Stimulated activated CD4-positive, alpha-beta T cell treated with anti-CD3 and anti-CD28 coated beads, Interleukin-12 subunit alpha, Interleukin-12 subunit beta, amount 100 ng/mL, for 24 hours (primary cell): ENCODE measurements around the gene ARMS2.

Experiments used
- DNase-seq, 2 experiments: peaks; one replicate each; pipeline ENCODE4 v3.0.0-alpha.2; 2020; ENCODE audit warnings: low read depth in 2 of 2

Gene ARMS2

DNA sequence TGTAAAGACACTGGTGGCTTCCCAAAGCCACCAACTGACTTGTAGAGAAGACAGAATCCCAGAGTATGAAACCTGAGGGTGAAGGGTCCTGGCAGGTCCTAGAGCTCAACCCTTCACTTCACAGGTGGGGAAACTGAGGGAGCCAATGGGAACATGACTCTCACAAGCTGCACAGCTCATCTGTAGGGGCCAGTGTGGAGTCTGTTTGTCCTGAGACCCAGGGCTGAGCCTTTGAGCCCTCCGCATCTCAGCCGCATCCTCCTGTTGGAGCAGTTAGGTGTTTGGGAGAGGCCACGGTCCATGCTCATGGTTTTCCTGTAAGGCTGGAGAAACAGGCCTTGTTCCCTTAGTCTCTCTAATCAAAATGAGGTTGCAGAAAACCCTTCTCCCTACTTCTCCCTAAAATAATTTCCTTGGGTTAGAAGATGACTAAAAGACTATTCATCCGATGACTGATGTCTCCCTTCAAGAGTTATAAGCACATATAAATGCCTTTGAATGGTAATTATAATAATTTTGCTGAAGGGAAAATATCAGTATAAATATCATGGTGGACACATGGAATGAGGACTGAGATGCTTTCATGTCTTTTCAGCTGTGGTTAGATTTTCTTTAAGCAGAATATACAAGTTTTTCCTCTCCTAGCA is 17.2 kb downstream of the ARMS2 start:
- no peak for DNase-seq

DNA sequence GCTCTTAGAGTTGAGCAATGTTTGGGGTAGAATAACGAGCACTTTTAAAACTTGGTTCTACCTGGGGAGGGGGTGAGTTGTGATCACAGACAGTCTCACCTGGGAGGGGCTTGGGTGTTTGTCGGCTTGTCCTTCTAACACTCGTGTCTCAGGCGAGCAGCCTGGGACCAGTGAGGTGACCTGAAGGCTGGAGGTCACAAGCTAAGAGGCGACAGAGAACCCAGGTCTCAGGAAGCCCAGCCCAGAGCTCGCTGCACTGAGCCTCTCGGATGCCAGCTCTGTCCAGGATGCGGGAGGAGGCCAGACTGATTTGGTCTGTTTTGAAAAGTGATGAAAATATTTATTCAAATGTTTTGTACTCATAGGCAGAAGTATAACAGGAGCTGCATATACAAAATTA is 18.7 kb downstream of the ARMS2 start:
- no peak for DNase-seq

DNA sequence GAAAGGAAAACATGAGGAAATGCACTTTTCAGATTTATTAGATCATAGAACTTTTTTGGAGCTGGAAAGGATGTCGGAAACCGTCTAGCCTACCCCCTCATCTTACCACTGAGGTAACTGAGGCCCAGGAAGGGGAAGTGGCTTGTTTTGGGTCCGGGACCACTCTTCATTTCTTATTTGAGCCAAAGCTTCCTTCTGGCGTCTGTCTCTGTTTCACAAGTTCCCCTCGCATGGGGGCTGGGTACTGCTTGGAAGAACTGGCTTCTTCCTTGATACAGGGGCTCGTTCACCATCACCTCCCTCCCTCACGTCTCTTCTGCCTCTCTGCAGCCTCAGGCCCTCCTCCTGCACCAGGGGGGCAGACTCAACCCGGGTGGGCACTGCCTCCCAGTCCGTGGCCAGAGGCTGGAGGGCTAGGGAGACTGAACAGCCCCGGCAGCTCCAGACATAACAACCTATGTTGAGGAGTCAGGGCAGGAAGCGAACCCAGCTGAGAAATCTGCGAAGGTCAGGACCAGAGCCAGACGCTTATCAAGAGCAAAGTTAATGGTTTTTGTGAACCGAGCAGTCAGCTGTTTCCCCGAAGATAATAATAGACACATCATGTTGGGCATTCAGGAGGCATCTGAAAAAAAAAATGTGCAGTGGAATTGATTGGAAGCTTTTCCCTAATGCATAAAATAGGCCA is 19.8 kb downstream of the ARMS2 start:
- DNase-seq, result no peak

DNA sequence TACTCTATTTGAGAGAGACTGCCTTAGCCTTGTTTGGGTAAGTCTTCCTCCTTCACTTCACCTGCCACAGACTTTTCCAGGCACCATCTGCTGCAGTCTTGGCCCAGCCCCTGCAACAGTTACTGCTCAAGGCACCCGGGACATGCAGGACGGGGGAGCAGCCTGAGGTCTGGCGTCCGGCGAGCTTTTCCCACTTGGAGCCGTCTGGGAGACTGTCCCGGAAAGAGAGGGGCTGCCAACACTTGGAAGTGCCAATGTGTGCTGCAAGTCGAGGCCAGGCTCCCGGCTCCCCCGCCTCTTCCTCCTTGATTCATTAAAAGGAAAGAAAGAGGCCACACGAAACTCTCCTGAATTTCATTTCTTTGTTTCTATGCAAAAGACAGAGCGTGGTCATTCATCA is 20.6 kb downstream of the ARMS2 start:
- no peak for DNase-seq

DNA sequence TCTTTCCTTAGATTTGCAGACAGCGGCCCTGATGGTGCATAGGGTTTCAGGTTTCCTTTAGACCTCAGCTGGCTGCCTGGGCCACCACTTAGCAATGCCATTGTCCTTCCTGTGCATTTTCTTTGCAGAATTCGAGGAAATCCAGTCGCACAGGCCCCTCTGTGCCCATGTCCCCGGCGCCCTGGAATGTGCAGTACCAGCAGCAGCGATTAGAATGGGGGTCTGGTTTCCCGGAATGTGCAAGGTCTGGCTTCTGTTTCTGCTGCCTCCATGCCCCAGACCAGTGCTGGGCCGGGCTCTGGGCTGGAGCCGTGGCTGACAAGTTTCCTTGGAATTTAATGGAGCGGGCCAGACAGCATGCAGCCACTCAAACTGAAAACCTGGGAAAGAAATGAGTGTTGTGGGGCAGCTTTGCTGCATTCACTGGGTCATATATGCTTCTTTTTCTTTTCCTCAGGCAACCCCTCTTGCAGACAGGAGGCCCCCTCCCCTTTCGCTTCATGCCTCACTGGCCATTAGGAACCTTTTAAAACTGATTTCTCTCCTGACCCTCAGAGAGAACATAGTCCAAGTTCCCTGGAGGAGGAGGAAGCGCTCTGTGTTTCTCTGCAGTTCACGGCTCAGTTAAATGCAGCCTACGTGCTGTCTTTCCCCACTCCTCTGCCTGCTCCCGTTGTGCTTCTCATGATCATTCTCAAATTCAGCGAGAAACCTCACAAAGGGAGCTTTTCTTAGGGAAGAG is 21.3 kb downstream of the ARMS2 start:
- DNase-seq, result no peak

DNA sequence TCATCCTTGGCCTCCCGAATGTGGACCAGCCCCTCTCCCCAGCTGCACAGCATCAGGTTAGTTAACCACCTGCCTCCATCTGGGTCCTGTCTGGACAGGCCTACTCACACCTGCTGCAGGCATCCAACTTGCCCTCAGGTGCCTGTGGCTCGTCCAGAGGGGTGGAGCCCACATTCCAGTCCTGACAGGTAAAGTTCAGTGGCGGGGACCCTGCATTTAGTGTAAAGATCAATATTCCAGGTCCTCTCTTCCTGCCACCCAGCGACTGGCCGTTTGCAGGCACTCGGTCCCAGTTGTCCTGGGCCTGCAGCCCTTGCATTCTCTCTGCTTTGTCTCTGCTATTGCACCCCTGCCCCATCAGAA is 21.9 kb downstream of the ARMS2 start:
- DNase-seq, result no peak

DNA sequence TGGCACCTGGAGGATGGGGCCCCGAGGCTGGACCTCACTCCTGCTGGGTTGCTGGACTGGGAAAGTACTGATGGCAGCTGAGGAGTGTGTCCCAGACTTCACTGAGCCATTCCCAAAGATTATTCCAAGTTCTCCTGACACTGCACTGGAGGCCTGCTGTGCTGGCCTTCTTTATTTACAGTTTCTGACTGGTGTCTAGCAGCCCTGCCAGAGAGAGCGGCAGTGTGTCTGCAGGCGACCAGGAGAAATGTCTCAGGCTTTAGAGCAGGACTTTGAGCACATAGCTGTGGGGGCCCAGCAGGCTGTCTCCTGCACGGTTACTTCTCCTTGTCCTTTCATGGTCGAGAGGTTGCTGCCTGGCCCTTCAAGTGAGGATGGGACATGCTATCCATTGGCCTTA is 23.0 kb downstream of the ARMS2 start:
- DNase-seq, result no peak

DNA sequence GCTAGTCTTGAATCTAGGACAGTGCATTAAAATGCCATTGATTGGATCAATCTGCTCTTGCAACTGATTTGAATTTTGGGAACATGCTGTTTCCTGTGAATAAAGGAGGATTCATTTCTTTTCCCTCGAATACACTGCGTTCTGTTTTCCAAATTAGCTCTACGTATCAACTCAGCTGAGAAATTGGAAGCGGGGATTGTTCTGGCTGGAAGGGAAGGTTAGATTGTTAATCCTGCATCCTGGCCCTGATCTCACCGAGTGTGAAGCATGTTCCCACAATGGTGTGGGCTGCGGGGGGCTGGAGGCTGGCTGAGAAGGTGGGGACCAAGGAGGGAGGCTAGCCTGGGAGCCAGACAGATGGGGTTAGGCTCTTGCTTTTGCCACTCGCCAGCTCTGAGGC is 24.5 kb downstream of the ARMS2 start:
- DNase-seq, result no peak

DNA sequence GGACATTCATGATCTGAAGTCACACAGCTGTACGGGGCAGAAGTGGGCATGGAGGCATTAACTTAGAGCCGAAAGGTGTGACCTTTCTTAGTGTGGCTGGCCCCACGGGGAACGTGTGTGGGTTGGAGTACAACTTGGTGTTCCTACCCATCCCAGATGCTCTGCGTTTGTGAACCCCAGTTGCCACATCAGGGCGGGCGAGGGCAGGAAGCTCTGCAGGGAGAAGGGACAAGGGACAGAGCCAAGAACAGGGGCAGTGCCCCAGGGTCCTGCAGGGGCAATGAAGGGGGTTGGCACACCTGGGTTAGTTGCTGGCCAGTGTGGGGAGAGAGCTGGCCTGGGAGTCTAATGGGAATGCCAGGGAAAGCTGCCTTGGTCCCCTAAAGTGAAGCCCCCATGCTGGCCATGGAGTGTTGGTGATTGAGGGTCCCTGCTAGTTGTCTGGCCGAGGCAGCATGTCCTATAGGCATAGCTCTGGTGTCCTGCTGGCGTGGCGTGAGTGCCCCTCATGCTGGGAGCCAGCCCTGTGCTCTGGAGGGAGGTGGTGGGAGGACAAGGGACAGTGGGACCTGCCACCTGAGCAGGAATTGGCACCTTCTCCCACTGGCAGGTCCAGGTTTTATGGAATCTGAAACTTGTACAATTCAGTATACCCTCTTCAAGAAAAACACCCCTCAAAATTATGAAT is 25.8 kb downstream of the ARMS2 start:
- no peak for DNase-seq

DNA sequence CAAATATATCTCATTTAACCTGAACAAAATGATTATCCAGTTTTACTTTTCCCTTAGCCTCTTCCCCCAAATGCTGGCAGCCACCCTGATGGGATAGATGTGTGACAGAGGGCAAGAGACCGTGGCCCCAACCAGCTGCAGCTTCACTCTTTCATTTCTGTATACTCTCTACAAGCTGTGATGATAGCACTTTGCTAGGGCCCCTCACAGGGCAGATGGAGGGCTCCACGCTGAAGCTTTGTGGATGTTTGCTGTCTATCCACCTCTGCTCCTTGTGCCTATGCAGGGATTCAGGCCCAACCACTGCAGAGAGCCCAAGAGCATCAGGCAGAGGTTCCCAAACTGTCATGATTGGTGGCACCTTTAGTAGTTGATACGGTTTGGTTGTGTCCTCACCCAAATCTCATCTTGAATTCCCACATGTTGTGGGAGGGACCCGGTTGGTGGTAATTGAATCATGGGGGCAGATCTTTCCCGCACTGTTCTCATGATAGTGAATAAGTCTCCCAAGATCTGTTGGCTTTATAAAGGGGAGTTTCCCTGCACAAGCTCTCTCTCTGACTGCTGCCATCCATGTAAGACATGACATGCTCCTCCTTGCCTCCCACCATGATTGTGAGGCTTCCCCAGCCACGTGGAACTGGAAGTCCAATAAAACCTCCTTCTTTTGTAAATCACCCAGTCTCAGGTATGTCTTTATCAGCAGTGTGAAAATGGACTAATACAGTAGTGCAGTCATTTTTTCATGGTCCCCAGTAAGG is 27.0 kb downstream of the ARMS2 start:
- DNase-seq, result no peak

DNA sequence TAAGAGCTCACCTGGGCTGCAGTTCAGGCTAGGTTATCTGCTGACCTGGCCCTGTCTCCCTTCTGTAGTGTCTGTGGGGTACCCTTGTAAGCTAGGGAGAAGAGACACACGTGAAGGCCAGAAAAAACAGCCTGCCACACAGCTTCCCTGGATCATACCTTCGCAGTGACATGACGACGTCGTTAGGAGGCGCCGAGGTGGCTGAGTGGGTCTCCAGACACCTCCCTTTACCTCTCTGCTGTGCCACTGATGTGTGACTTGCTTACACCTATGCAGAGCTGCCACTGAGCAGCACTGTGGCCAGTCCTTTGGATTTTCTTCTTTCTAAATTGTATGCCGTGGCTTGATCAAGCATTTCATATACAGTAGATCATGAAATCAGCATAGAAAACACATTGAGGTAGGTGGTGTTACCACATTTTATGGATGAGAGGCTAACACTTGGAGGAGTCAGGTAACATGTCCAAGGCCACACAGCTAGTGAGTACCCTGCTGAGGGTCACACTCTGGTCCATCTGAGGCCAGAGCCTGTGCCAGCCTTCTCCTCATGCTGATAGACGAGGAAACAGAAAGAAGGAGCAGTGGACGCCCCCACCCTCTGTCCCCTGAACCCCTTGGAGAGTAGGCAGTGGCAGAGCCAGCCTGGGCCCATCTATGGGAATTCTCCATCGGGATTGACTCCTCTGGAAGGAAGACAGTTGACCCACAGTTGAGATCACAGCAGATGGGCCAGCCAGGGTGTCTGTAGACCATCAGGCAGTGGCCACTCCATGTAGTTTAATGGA is 30.0 kb downstream of the ARMS2 start:
- DNase-seq, result no peak

DNA sequence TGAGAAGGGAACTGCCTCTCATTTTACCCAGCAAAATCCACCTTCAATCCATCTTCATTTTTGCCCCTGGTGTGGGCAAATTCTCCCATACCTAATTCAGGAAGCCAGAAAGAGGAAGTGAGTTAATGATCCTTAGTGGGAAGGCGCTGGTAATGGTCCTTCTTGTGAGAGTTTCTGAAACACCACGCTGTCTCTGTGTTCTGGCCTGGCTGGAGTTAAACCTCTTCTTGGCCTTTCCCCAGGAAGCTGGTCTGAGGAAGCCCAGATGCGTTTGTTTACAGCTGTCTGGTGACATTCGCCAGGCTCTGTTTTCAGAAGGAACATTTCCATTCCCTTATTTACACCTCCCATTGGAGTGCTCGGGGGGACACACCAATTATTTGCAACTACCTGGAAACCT is 31.2 kb downstream of the ARMS2 start:
- no peak for DNase-seq

DNA sequence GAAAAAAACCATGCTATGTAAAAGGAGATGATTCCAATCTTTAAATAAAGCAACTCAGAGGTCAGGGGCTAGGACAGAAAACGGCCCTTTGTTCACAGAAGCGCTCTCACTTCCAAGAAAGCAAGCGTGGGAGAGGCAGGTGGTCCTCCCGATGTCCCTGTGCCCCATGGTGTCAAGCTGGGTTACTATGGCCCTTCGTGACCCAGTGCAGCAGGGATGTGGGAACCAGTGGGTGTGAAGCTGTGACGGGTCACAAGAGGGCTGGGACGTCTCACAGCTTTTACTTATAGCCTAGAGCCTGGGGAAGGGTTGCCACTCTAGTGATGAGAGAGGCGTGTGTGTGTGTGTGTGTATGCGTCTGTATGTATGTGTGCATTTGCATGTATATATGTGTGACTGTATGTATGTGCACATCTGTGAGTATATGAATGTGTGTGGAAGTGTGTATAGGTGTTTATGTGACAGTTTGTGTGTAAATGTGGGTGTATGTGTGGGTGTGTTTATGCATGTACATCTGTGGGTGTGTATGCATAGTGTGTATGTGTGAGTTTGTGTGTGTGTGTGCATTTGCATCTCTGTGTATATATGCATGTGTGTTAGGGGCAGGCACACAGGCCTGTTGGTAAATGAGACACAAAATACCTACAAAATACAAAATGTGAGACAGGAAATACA is 32.1 kb downstream of the ARMS2 start:
- no peak for DNase-seq

DNA sequence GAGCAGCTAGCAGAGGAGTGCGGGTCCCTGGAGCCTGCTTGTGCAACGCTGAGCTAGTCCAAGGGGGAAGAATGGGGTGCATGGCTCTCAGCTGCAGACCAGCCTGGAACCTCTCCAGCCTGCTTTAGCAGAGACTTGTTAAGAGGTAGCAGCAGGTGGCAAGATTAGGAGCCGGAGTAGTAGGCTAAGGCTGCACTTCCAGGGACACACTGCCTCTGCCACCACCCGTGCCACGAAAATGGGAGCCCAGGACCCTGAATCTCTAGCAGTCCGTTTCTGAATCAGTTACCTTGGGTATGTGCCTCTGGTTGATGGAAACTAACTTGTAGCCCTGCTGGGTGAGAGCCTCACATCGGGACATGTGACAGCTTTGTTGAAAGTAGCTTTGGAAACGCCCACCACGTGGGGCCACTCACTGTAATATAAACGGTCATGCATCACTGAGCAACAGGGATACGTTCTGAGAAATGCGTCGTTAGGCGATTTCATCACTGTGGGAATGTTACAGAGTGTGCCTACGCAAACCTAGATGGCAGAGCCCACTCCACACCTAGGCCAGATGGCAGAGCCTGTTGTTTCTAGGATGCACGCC is 32.8 kb downstream of the ARMS2 start:
- DNase-seq, result no peak

DNA sequence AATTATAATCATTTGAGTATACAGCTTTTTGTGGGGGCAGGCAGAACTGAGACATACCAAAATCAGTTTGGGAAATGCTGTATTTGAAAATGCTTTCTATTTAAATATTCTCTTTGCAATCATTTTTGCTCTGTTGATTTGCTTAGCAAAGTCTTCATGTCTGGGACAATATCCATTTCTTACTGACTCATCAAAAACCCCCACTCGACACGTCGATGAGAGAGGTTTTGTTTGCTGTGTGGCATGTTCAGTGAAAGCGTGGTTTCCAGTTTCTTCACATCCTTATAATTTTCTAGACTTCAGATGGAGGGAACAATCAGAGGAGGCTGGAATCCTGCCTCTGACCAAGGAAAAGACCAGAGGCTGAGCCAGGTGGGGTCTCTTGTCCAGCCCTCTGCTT is 35.8 kb downstream of the ARMS2 start:
- no peak for DNase-seq

DNA sequence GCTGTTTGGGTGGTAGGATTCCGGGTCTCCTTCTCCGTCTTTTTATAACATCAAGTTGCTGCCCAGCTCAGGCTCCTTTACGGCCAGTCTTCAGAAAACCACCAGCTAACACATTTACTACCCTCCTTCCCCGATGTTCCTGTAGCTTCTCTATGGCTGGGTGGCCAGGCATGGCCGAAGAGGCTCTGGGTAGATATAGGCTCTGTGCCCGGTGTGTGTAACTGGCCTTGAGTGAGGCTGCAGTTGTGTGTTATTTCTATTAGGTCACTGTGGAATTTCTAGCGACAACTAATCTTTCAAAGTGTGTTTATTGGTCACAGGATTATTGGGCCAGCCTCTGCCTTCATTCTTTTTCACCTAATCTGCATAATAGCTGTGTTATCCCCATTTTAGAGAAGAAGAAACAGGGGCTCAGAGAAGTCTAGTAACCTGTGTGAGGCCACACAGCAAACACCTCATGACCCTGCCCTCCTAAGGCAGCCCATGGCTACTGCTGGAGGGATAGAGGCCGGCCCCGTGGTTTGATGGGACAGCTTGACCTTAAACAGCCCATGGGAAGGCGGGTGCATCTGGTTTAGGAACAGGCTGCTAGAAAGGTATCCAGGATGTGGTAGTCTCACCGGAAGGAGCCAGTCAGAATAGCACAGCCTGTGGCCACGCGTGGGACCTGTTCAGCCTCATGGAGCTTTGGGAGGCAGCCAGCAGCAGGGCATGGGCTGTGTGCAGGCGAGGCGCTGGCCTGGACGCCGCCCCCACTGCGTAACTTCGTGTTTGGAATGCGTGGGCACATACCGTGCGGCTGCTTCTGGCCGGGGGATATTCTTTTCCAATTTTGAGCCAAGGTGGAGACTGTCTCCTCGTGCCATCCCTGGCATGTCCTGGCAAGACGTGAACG is 36.6 kb downstream of the ARMS2 start:
- DNase-seq, result peak in 1 of 2 experiments; percentile 18

DNA sequence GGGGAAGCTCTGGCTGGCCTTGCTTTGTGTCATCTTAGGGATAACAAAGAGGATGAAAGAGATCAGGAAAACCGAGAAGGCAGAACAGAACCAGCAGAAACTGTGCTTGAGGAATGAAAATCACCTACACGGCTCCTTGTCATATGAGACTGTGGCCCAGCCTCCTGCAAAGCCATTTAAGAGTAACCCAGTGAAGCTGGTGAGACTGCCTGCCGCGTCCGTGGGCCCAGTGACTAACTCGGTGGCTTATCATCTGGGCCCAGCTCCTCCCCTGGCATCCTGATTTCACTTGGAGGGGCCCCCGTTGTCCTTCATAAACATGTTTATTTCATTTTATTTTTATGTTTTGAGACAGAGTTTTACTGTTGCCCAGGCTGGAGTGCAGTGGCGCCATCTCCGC is 37.6 kb downstream of the ARMS2 start:
- DNase-seq, result no peak

DNA sequence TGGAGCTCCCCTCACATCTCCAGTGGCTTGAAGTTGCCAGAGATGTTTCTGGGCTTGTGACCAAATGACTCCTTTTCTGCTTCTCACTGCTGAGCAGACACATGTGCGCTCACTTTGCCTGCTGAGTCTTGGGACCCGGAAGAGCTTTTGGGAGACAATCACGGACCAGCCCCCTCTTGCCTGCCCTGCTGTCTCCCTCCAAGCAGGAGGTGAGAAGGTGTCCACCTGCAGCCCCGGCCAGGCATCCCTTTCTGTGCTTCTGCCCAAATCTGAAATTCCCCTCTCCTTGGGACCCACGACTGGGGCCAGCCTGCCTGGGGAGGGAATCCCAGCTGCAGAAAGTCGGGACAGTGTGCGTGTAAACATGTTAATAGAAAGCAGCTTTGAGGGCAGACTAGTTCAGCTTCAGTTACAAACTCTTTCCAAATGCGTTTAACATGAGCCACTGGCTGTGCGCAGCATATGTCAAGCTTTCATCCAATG is 38.6 kb downstream of the ARMS2 start:
- DNase-seq, result no peak

DNA sequence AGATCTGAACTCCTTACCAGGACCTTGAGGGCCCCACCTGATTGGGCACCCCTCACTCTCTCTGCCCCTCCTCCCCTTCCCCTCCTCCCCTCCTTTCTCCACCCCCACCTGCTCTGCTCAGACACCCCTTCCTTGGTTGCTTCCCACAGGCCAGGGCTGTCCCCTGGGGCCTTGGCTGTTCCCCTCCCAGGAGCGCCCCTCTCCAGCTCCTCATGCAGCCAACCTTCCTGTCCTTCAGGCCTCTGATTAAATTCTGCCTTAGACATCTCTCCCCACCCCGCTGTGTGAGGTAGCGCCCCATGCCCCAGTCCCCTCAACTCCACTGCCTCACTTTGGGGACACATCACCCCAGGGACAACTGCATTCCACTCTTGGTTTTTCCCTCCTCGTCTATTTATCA is 39.3 kb downstream of the ARMS2 start:
- no peak for DNase-seq
